OCI-LY1 (cell line): Measurements from ENCODE around the gene TMEM175.

ENCODE experiments used
- EZH2 ChIP-seq: fragments of 200-600 bp; sonication (generic), shearing (Covaris generic); IDR thresholded peaks from 2 replicates; pipeline ENCODE4 v1.8.0; 2017; ENCODE audit warnings: borderline replicate concordance, mixed run types, mild to moderate bottlenecking, antibody characterized with exemption, low read length, moderate library complexity, mixed read lengths
- TF ChIP-seq, protein P1 (sequence below): fragments of 200-600 bp; sonication (generic), shearing (Covaris generic); IDR thresholded peaks from 2 replicates; pipeline ENCODE4 v1.5.1; 2017; ENCODE audit warnings: mild to moderate bottlenecking, antibody characterized with exemption, low read length, moderate library complexity, mixed read lengths

DNA sequence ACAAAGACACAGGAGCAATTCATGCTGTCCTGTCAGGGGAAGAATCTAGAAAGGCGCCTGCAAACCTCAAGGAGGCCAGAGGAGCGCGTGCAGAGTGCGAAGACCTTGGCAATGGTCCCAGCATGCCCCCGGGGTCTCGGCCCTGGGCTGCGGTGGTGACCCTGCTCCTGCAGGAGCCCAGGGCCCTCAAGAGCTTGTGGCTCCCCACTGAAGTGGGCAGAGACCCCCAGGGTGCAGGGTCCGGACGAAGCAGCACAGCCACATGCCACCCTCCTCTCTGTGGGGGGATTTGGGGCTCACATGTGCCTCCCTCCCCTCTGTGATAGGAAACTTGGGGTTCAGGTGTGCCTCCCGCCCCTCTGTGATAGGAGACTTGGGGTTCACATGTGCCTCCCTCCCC lies 39.5 kb upstream of the TMEM175 start:
- TF ChIP-seq, protein P1, sequence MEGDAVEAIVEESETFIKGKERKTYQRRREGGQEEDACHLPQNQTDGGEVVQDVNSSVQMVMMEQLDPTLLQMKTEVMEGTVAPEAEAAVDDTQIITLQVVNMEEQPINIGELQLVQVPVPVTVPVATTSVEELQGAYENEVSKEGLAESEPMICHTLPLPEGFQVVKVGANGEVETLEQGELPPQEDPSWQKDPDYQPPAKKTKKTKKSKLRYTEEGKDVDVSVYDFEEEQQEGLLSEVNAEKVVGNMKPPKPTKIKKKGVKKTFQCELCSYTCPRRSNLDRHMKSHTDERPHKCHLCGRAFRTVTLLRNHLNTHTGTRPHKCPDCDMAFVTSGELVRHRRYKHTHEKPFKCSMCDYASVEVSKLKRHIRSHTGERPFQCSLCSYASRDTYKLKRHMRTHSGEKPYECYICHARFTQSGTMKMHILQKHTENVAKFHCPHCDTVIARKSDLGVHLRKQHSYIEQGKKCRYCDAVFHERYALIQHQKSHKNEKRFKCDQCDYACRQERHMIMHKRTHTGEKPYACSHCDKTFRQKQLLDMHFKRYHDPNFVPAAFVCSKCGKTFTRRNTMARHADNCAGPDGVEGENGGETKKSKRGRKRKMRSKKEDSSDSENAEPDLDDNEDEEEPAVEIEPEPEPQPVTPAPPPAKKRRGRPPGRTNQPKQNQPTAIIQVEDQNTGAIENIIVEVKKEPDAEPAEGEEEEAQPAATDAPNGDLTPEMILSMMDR: no peak
- TF ChIP-seq EZH2: no peak
